ENCODE results near the gene CDK18.

DNA sequence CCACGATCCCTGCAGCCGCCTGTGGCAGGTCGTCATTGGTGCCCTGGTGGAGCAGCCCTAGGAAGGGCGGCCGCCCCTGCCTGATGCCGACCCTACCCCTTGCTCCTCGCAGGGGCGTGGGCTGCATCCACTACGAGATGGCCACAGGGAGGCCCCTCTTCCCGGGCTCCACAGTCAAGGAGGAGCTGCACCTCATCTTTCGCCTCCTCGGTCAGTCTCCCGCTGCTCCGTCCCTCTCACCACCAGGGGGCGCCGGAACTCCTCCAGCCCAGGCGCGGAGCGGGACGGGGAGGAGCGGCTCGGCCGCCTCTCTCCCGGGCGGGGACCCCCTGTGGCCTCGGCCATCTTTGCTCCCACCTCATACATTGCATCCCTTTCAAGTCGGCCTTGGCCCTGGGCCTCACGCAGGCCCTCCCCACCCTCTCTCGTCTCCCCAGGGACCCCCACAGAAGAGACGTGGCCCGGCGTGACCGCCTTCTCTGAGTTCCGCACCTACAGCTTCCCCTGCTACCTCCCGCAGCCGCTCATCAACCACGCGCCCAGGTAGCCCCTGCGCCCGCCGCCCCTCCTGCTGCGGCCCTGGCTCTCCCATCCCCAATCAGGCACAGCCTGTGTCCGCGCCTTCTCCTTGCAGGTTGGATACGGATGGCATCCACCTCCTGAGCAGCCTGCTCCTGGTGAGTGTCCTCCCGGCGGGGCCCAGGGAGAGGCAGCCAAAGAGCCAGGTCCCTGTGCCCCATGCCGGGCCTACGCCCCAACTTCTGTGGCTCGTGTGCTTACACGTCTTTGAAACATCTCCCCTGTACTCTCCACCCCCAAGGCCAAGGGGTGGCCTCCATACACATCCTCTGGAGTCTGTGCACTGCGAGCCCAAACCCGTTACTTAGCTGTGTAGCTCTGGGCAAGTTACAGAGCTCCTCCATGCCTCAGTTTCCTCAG lies 24.7 kb downstream of the CDK18 start:
- TF ChIP-seq, protein P1, sequence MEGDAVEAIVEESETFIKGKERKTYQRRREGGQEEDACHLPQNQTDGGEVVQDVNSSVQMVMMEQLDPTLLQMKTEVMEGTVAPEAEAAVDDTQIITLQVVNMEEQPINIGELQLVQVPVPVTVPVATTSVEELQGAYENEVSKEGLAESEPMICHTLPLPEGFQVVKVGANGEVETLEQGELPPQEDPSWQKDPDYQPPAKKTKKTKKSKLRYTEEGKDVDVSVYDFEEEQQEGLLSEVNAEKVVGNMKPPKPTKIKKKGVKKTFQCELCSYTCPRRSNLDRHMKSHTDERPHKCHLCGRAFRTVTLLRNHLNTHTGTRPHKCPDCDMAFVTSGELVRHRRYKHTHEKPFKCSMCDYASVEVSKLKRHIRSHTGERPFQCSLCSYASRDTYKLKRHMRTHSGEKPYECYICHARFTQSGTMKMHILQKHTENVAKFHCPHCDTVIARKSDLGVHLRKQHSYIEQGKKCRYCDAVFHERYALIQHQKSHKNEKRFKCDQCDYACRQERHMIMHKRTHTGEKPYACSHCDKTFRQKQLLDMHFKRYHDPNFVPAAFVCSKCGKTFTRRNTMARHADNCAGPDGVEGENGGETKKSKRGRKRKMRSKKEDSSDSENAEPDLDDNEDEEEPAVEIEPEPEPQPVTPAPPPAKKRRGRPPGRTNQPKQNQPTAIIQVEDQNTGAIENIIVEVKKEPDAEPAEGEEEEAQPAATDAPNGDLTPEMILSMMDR (IDR thresholded peaks at IDR 0.05): peak; percentile 87 to 96 (median 93)
- TF ChIP-seq POLR2A (IDR thresholded peaks at IDR 0.05): no peak
